EL (cell line): ENCODE data around the gene ZNF296.

ENCODE experiments used
- DNase-seq: peaks from one replicate; pipeline ENCODE4 v3.0.0-alpha.2; 2016

ZNF296 gene

GRCh38 chr19:45051929-45052579 is 24.2 kb downstream of the ZNF296 start:
- no peak for DNase-seq

- DNase-seq, result no peak
These were observed 26.2 kb downstream of the ZNF296 start for GRCh38 chr19:45050036-45050435.

GRCh38 chr19:45049073-45049736 is 27.1 kb downstream of the ZNF296 start:
- no peak for DNase-seq

GRCh38 chr19:45047188-45047797 is 29.0 kb downstream of the ZNF296 start:
- no peak for DNase-seq

GRCh38 chr19:45046355-45046754 is 29.9 kb downstream of the ZNF296 start:
- DNase-seq, result no peak

GRCh38 chr19:45045671-45046353 is 30.5 kb downstream of the ZNF296 start:
- DNase-seq, result no peak

GRCh38 chr19:45041125-45041524 is 35.2 kb downstream of the ZNF296 start:
- DNase-seq, result no peak

GRCh38 chr19:45040059-45040771 is 36.1 kb downstream of the ZNF296 start:
- DNase-seq, result no peak

- peak; percentile 89 for DNase-seq
These were observed 37.1 kb downstream of the ZNF296 start, which contains the start of gene CLASRP for GRCh38 chr19:45038931-45039893. Gene CLASRP, plus strand, starts transcription at chr19:45039045. Its CDS starts 1,168 bp downstream, at chr19:45040213.

- no peak for DNase-seq
These were observed 38.7 kb downstream of the ZNF296 start for GRCh38 chr19:45037393-45038169.

- DNase-seq, result no peak
These were observed 40.5 kb downstream of the ZNF296 start for GRCh38 chr19:45035755-45036154.

- DNase-seq, result no peak
These were observed 43.9 kb downstream of the ZNF296 start for GRCh38 chr19:45032421-45032820.

- no peak for DNase-seq
These were observed 45.5 kb downstream of the ZNF296 start for GRCh38 chr19:45030825-45031224.

GRCh38 chr19:45027371-45027770 is 48.9 kb downstream of the ZNF296 start:
- no peak for DNase-seq

GRCh38 chr19:45025264-45025663 is 51.0 kb downstream of the ZNF296 start:
- DNase-seq, result no peak

GRCh38 chr19:45023048-45023447 is 53.2 kb downstream of the ZNF296 start:
- DNase-seq, result no peak

GRCh38 chr19:45021971-45022370 is 54.3 kb downstream of the ZNF296 start:
- no peak for DNase-seq
